Neural progenitor cell (in vitro differentiated cells): ENCODE data around the gene NTN3. TPM values are rescaled to one million over a fixed set of nuclear protein-coding genes. Genes with fewer than 3 reads are reported as not detected.

Experiments
- DNase-seq: peaks from one replicate; pipeline ENCODE4 v3.0.0-alpha.2; 2016; ENCODE audit warnings: low spot score
- H2AFZ ChIP-seq: fragments of 200-600 bp; sonication (generic); replicated peaks from 2 replicates; pipeline ENCODE4 v1.6.1; 2016; ENCODE audit warnings: antibody characterized with exemption
- H3F3A ChIP-seq: fragments of 200-600 bp; sonication (generic); 2 replicates; pipeline ENCODE4 v1.6.1; 2016; ENCODE audit warnings: antibody characterized with exemption, low read depth
- H3K27ac ChIP-seq: fragments of 200-600 bp; sonication (generic); 2 replicates; pipeline ENCODE4 v1.5.1; 2016; ENCODE audit warnings: mild to moderate bottlenecking
- H3K27me3 ChIP-seq: fragments of 200-600 bp; sonication (generic); 2 replicates; pipeline ENCODE4 v1.6.1; 2016; ENCODE audit warnings: mild to moderate bottlenecking, moderate library complexity
- H3K36me3 ChIP-seq: fragments of 200-600 bp; sonication (generic); 2 replicates; pipeline ENCODE4 v1.5.1; 2016
- H3K4me1 ChIP-seq: fragments of 200-600 bp; sonication (generic); 2 replicates; pipeline ENCODE4 v1.6.1; 2016; ENCODE audit warnings: mixed run types
- H3K4me2 ChIP-seq: fragments of 200-600 bp; sonication (generic); 2 replicates; pipeline ENCODE4 v1.6.1; 2016
- H3K4me3 ChIP-seq: fragments of 200-600 bp; sonication (generic); 2 replicates; pipeline ENCODE4 v1.5.1; 2016
- H3K79me2 ChIP-seq: fragments of 200-600 bp; sonication (generic); 2 replicates; pipeline ENCODE4 v1.6.1; 2016; ENCODE audit warnings: low read depth
- H3K9ac ChIP-seq: fragments of 200-600 bp; sonication (generic); 2 replicates; pipeline ENCODE4 v1.6.1; 2016
- H3K9me3 ChIP-seq: fragments of 200-600 bp; sonication (generic); 2 replicates; pipeline ENCODE4 v1.5.1; 2016; ENCODE audit warnings: low read depth
- H4K20me1 ChIP-seq: fragments of 200-600 bp; sonication (generic); 2 replicates; pipeline ENCODE4 v1.6.1; 2016; ENCODE audit warnings: low read depth
- H3K27ac Mint-ChIP-seq: 3 replicates; pipeline ENCODE4 v1.8.0; 2021; ENCODE audit warnings: mixed read lengths
- H3K27me3 Mint-ChIP-seq: 2 replicates; pipeline ENCODE4 v1.8.0; 2022; ENCODE audit warnings: low read depth, mild to moderate bottlenecking, inconsistent platforms, moderate library complexity, mixed read lengths; ENCODE audit not compliant: insufficient read depth
- H3K36me3 Mint-ChIP-seq: 3 replicates; pipeline ENCODE4 v1.8.0; 2021; ENCODE audit warnings: mixed read lengths
- H3K4me1 Mint-ChIP-seq: 3 replicates; pipeline ENCODE4 v1.8.0; 2021; ENCODE audit warnings: mixed read lengths
- H3K4me3 Mint-ChIP-seq: 3 replicates; pipeline ENCODE4 v1.8.0; 2021; ENCODE audit warnings: mild to moderate bottlenecking, moderate library complexity, mixed read lengths
- H3K9me3 Mint-ChIP-seq: 3 replicates; pipeline ENCODE4 v1.8.0; 2020; ENCODE audit warnings: mixed read lengths
- EZH2 ChIP-seq: fragments of 200-600 bp; sonication (generic); IDR thresholded peaks from 2 replicates; pipeline ENCODE4 v1.6.1; 2017; ENCODE audit warnings: antibody characterized with exemption, mild to moderate bottlenecking, moderate library complexity
- EZH2phosphoT487 ChIP-seq: fragments of 200-600 bp; sonication (generic); IDR thresholded peaks from 2 replicates; pipeline ENCODE4 v1.6.1; 2017; ENCODE audit warnings: antibody characterized with exemption
- total RNA-seq: library from RNA; depleted of rRNA; stranded (reverse); fragments of >200 nt; gene quantifications from 2 replicates; pipeline ENCODE4 v1.2.3, GENCODE V29; 2015; ENCODE audit warnings: low replicate concordance
- TF ChIP-seq, protein P1 (sequence below): fragments of 200-600 bp; sonication (generic); IDR thresholded peaks from 2 replicates; pipeline ENCODE4 v1.5.1; 2017; ENCODE audit warnings: antibody characterized with exemption, mild to moderate bottlenecking

NTN3 gene
- total RNA-seq, 1 donor from 2014 or later: 3.6 TPM

DNA sequence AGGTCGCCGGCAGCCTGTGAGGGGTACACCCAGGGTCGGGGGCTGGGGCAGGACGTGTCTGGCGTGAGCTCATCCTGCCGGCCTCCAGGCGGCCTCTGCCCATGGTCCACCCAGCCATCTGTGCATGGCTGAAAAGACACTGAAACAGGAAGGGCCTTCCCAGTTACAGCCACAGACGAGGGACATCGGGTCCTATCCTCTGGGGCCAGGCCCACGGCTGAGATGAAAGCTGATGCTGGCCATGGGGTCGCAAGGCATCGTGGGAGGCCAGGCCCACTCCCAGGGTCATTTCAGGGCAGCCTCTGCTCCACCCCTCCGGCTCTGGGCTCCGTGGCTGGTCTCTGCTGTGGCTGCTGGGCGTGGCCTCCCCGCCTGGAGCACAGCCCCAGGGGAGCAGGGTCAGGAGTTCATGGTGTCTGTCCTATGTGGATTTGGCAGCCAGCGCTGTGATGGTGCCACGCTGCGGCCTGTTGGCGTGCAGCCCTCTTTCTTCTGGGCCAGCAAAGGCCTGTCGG lies 26.1 kb downstream of the NTN3 start:
- no peaks in the 10 kb centered on the region for H3K36me3 ChIP-seq
- Mint-ChIP-seq H3K4me3 (no peak overlapping the region), H3K27me3 (peaks cover 3% of the 10 kb centered on the region), H3K36me3 (peaks cover 3% of the 10 kb centered on the region), H3K4me1 (peaks cover 3% of the 10 kb centered on the region), H3K9me3 (no peaks in the 10 kb centered on the region), H3K27ac (no peak overlapping the region)
- H3K4me3 ChIP-seq: no peak overlapping the region
- H3K27ac ChIP-seq: no peak overlapping the region
- no peaks in the 10 kb centered on the region for H3K9me3 ChIP-seq
- H3K79me2 ChIP-seq: no peaks in the 10 kb centered on the region
- no peaks in the 10 kb centered on the region for H4K20me1 ChIP-seq
- DNase-seq: no peak
- H2AFZ ChIP-seq: no peak overlapping the region
- H3K9ac ChIP-seq: no peak overlapping the region
- TF ChIP-seq EZH2phosphoT487 (no peak), EZH2 (no peak)
- TF ChIP-seq, protein P1, sequence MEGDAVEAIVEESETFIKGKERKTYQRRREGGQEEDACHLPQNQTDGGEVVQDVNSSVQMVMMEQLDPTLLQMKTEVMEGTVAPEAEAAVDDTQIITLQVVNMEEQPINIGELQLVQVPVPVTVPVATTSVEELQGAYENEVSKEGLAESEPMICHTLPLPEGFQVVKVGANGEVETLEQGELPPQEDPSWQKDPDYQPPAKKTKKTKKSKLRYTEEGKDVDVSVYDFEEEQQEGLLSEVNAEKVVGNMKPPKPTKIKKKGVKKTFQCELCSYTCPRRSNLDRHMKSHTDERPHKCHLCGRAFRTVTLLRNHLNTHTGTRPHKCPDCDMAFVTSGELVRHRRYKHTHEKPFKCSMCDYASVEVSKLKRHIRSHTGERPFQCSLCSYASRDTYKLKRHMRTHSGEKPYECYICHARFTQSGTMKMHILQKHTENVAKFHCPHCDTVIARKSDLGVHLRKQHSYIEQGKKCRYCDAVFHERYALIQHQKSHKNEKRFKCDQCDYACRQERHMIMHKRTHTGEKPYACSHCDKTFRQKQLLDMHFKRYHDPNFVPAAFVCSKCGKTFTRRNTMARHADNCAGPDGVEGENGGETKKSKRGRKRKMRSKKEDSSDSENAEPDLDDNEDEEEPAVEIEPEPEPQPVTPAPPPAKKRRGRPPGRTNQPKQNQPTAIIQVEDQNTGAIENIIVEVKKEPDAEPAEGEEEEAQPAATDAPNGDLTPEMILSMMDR: no peak
- H3K4me2 ChIP-seq: no peak overlapping the region
- peaks cover 6% of the 10 kb centered on the region for H3K4me1 ChIP-seq
- peaks cover 4% of the 10 kb centered on the region for H3F3A ChIP-seq
- H3K27me3 ChIP-seq: no peaks in the 10 kb centered on the region

DNA sequence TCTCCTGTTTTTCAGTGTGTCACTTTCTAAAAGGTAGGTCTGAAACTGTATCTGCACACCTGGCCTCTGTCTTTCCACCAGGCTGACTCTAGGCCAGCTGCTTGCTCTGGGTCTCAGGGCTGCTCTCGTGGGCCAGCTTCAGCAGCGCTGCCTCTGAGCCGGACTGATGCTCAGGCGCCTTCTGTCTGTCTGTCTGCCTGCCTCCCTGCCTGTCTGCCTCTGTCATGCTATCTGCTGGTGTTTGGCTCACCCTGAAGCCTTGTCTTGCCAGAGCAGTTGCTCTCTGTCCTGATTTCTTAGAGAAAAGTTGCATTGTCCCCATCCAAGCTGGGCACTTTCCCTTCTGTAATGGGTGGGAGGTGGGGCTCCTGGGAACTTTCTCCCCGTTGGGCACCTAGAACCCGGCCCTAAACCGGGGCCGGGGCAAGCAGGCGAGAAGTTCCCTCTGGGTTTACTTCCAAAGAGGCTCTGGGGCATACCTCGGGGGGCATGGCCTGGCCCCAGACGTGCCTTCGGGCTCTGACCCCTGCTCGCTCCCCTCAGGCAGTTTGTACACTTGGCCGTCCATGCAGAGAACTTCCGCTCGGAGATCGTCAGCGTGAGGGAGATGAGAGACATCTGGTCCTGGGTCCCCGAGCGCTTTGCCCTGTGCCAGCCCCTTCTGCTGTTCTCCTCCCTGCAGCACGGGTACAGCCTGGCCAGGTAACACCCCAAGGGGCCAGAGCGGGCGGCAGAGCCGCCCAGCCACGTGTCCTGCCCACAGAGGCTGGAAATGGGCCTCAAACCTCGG lies 26.8 kb downstream of the NTN3 start:
- TF ChIP-seq, protein P1: no peak
- TF ChIP-seq EZH2 (no peak), EZH2phosphoT487 (no peak)
- H2AFZ ChIP-seq: no peak overlapping the region
- H3K36me3 Mint-ChIP-seq: peaks cover 3% of the 10 kb centered on the region
- no peak overlapping the region for H3K4me2 ChIP-seq
- no peaks in the 10 kb centered on the region for H3K79me2 ChIP-seq
- peaks cover 3% of the 10 kb centered on the region for H3K4me1 Mint-ChIP-seq
- no peak overlapping the region for H3K4me3 ChIP-seq
- H3K27me3 ChIP-seq: no peaks in the 10 kb centered on the region
- no peaks in the 10 kb centered on the region for H3K36me3 ChIP-seq
- H3K4me1 ChIP-seq: peaks cover 6% of the 10 kb centered on the region
- H3K27me3 Mint-ChIP-seq: no peaks in the 10 kb centered on the region
- no peak for DNase-seq
- no peak overlapping the region for H3K4me3 Mint-ChIP-seq
- H3K27ac Mint-ChIP-seq: no peak overlapping the region
- H3K9me3 Mint-ChIP-seq: no peaks in the 10 kb centered on the region
- H3F3A ChIP-seq: peaks cover 4% of the 10 kb centered on the region
- H3K9me3 ChIP-seq: no peaks in the 10 kb centered on the region
- H4K20me1 ChIP-seq: no peaks in the 10 kb centered on the region
- no peak overlapping the region for H3K9ac ChIP-seq
- H3K27ac ChIP-seq: no peak overlapping the region

DNA sequence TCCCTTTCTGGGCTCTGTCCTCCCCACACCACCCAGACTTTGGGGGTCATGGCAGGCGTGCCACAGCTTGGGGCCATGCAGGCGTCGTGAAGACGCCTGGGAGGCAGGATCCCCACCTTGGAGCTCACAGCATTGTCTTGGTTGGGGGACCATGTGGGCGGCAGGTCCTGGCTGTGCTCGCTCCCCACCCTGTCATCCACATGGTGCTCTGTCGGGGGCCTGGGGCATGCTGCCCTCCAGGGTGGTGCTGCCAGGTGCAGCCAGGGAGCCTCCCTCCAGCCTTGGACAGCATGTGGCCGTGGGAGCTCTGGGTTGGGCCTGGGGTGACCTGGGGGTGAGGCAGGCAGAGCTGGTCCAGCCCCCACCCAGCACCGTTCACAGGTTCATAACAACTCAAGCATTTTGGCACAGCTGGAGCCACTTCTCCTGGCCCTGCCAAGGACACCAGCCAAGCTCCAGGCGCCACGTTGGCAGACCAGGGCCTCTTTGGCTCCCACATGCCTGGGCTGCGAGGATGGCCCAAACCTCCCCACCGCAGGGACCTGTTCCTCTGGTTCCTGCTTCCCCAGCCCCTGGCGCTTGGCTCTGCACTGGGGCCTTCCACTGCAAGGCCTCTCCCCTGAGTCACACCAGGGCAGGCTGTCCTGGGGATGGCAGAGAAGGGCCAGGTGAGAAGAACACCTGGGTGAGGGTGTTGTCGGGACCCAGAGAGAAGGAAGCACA lies 27.6 kb downstream of the NTN3 start:
- no peaks in the 10 kb centered on the region for H3K36me3 ChIP-seq
- no peak overlapping the region for H3K4me2 ChIP-seq
- TF ChIP-seq, protein P1: no peak
- TF ChIP-seq EZH2 (no peak), EZH2phosphoT487 (no peak)
- no peaks in the 10 kb centered on the region for H3K27me3 ChIP-seq
- no peaks in the 10 kb centered on the region for H4K20me1 ChIP-seq
- H3K27ac ChIP-seq: no peak overlapping the region
- peaks cover 4% of the 10 kb centered on the region for H3F3A ChIP-seq
- no peaks in the 10 kb centered on the region for H3K9me3 ChIP-seq
- Mint-ChIP-seq H3K9me3 (no peaks in the 10 kb centered on the region), H3K27ac (no peak overlapping the region), H3K4me1 (peaks cover 3% of the 10 kb centered on the region), H3K36me3 (peaks cover 3% of the 10 kb centered on the region), H3K27me3 (peaks cover 2% of the 10 kb centered on the region), H3K4me3 (no peak overlapping the region)
- H3K79me2 ChIP-seq: no peaks in the 10 kb centered on the region
- H3K9ac ChIP-seq: no peak overlapping the region
- H2AFZ ChIP-seq: no peak overlapping the region
- no peak overlapping the region for H3K4me3 ChIP-seq
- no peak for DNase-seq
- peaks cover 6% of the 10 kb centered on the region for H3K4me1 ChIP-seq
